HepG2 (cell line): ENCODE results near the gene MIDN. TPM values are rescaled to one million over a fixed set of nuclear protein-coding genes. Genes with fewer than 3 reads are reported as not detected.

Experiments
- ATAC-seq: fragments of 200-7000 bp; cut with Tn5 transposase; 3 replicates; pipeline ENCODE4 v1.9.1; 2020; ENCODE audit warnings: mild to moderate bottlenecking, moderate library complexity
- BruUV-seq: library from RNA; stranded (reverse); fragments of 400-500 nt; replicated peaks from 2 replicates; lab custom pipeline; 2021; lab: Mats Ljungman, UMichigan
- CTCF ChIA-PET: fragments of 300-600 bp; formaldehyde crosslinking; extraction: SDS; loops from one replicate; lab custom pipeline; 2021; ENCODE audit warnings: low total read pairs, inconsistent platforms, low intra/inter-chr PET ratio; lab: Yijun Ruan, JAX
- POLR2A ChIA-PET: fragments of 350-600 bp; sonication (Branson Sonifier 250); formaldehyde crosslinking; loops from one replicate; lab custom pipeline; 2020; ENCODE audit warnings: antibody characterized with exemption, inconsistent platforms; lab: Yijun Ruan, JAX
- DNase-seq: peaks from one replicate; pipeline ENCODE4 v3.0.0-alpha.2; 2015; ENCODE audit warnings: low spot score
- FAIRE-seq: peaks from 3 replicates; lab custom pipeline; 2011; peaks lifted over from hg19 to GRCh38; lab: Jason Lieb, UNC
- H2AFZ ChIP-seq: one replicate; pipeline ENCODE4 v1.6.1; 2011; ENCODE audit warnings: low read length, inconsistent platforms
- H3K27ac ChIP-seq: fragments of 300-600 bp; 3 replicates; pipeline ENCODE4 v1.8.0; 2011; ENCODE audit warnings: mixed run types, mild to moderate bottlenecking, mixed read lengths, low read length, inconsistent platforms; ENCODE audit not compliant: insufficient read depth; ENCODE audit errors: extremely low read length
- H3K27me3 ChIP-seq, 2 experiments: fragments of 200-600 bp in 1 of 2; 2 replicates in 1 of 2; 3 replicates in 1 of 2; pipeline versions ENCODE4 v1.6.0 to v1.8.0; 2011; ENCODE audit warnings: low read length in 2 of 2, mild to moderate bottlenecking in 2 of 2, moderate library complexity in 2 of 2, inconsistent platforms in 1 of 2; ENCODE audit not compliant: insufficient read depth in 2 of 2, control insufficient read depth in 1 of 2
- H3K36me3 ChIP-seq, 2 experiments: fragments of 200-600 bp in 1 of 2; replicated peaks in 1 of 2; 2 replicates in 1 of 2; 3 replicates in 1 of 2; pipeline versions ENCODE4 v1.5.1 to v1.8.0; 2011; ENCODE audit warnings: low read length in 2 of 2, inconsistent platforms in 1 of 2; ENCODE audit not compliant: insufficient read depth in 2 of 2, control insufficient read depth in 1 of 2
- H3K4me1 ChIP-seq: 2 replicates; pipeline ENCODE4 v1.5.1; 2012; ENCODE audit warnings: low read length, inconsistent platforms; ENCODE audit not compliant: insufficient read depth
- H3K4me2 ChIP-seq: 2 replicates; pipeline ENCODE4 v1.6.0; 2011; ENCODE audit warnings: low read depth, low read length, inconsistent platforms
- H3K4me3 ChIP-seq, 3 experiments: fragments of 200-600 bp in 1 of 3; sonication (generic), shearing (Covaris generic) in 1 of 3; replicated peaks in 1 of 3; 2 replicates each; pipeline ENCODE4 v1.5.1; 2011 to 2016; ENCODE audit warnings: low read length in 3 of 3, inconsistent platforms in 2 of 3, low read depth in 2 of 3, mild to moderate bottlenecking in 2 of 3, control low read depth in 1 of 3, mixed read lengths in 1 of 3; ENCODE audit not compliant: insufficient read depth in 1 of 3
- H3K79me2 ChIP-seq: one replicate; pipeline ENCODE4 v1.6.1; 2011; ENCODE audit warnings: low read length, inconsistent platforms; ENCODE audit not compliant: insufficient read depth
- H3K9ac ChIP-seq: 2 replicates; pipeline ENCODE4 v1.6.0; 2011; ENCODE audit warnings: mild to moderate bottlenecking, low read depth, low read length, inconsistent platforms; ENCODE audit not compliant: insufficient read depth
- H3K9me3 ChIP-seq: 2 replicates; pipeline ENCODE4 v1.5.1; 2012; ENCODE audit warnings: mild to moderate bottlenecking, low read length
- H4K20me1 ChIP-seq: 2 replicates; pipeline ENCODE4 v1.6.0; 2011; ENCODE audit warnings: inconsistent platforms, mild to moderate bottlenecking, low read length, moderate library complexity; ENCODE audit not compliant: insufficient read depth
- AGO2 ChIP-seq: fragments of 200-400 bp; formaldehyde crosslinking; optimal IDR thresholded peaks from 2 replicates; pipeline ENCODE3; 2017; ENCODE audit warnings: mild to moderate bottlenecking, low read depth, low read length, moderate library complexity
- FOXO4 ChIP-seq: sonication (generic); formaldehyde crosslinking; conservative IDR thresholded peaks from 2 replicates; pipeline ENCODE4 v1.8.1; 2023; ENCODE audit warnings: missing genetic modification reagents
- HNRNPLL ChIP-seq: fragments of 200-400 bp; formaldehyde crosslinking; IDR thresholded peaks from 2 replicates; pipeline ENCODE4 v1.6.1; 2017; ENCODE audit warnings: mild to moderate bottlenecking, low read depth, low read length; ENCODE audit not compliant: poor library complexity, severe bottlenecking
- POLR2AphosphoS2 ChIP-seq: IDR thresholded peaks from 2 replicates; pipeline ENCODE4 v1.6.1; 2011; ENCODE audit warnings: low read depth, low read length, improper control_type of control experiment
- RBFOX2 ChIP-seq: fragments of 200-400 bp; formaldehyde crosslinking; IDR thresholded peaks from 2 replicates; pipeline ENCODE4 v1.6.1; 2017; ENCODE audit warnings: low read depth, mild to moderate bottlenecking, low read length
- ZBTB33 ChIP-seq: sonication (generic); formaldehyde crosslinking; IDR thresholded peaks from 2 replicates; pipeline ENCODE4 v1.4.0; 2020; ENCODE audit warnings: missing genetic modification reagents
- WGBS: methylation state at CpG from one replicate; pipeline ENCODE4 v1.1.6; 2017; ENCODE audit warnings: low lambda C conversion rate; 5-methylcytosine and 5-hydroxymethylcytosine counted together
- in situ Hi-C: cut with HindIII; loops from 2 replicates; pipeline ENCODE4 v1.10.0; 2017; ENCODE audit warnings: low pct_unique_long_range_greater_than_20kb; ENCODE audit not compliant: extremely low pct_ligation_motif_present
- intact Hi-C: fragments of 100-400 bp; cut with micrococcal nuclease; formaldehyde crosslinking; loops from one replicate; pipeline ENCODE4 v1.10.0; 2022; ENCODE audit not compliant: unreplicated experiment
- polyA plus RNA-seq, 8 experiments: library from polyadenylated mRNA; depleted of rRNA in 3 of 8; stranded (reverse) in 7 of 8; unstranded in 1 of 8; fragments of >200 nt; fragmentation: Illumina TruSeq in 4 of 8; extraction: Trizol in 4 of 8; gene quantifications; 2 replicates each; pipeline versions ENCODE4 v1.2.1 to v1.2.3, GENCODE V29; 2011 to 2016; ENCODE audit warnings: low read depth in 4 of 8, missing spikeins in 1 of 8, mixed read lengths in 1 of 8; ENCODE audit not compliant: insufficient read depth in 1 of 8
- total RNA-seq, 5 experiments: library from RNA; depleted of rRNA; stranded (reverse); fragments of >200 nt; fragmentation: Illumina TruSeq; extraction: Trizol; gene quantifications; 2 replicates each; pipeline ENCODE4 v1.2.3, GENCODE V29; 2016; ENCODE audit warnings: low read depth in 1 of 5

Gene MIDN
- total and polyA plus RNA-seq, 2 of the 13 experiments (the other 11 are each of a cell fraction or from before 2014, with no cell fraction given) = 8.4 to 18.0 TPM

- POLR2A ChIA-PET = interaction anchor here (1.3 to 4.2 kb wide), 4 partner anchors 12 to 102 kb away, joined by 4 to 41 read pairs (median 12); no protein-coding TSS in a partner anchor
- H3K4me2 ChIP-seq = peak overlapping the region; percentile 100; the same call in 1 of the 2 replicates
- no peak overlapping the region for H2AFZ ChIP-seq
- H4K20me1 ChIP-seq = peaks cover 36% of the 10 kb centered on the region
- ATAC-seq (no peak), DNase-seq (no peak), FAIRE-seq (no peak)
- no peaks in the 10 kb centered on the region for H3K9me3 ChIP-seq
- in situ Hi-C loops = no loop called here
- CTCF ChIA-PET = no interaction called here
- H3K27ac ChIP-seq = no peak overlapping the region
- intact Hi-C loops = no loop called here
- H3K4me1 ChIP-seq = peaks cover 84% of the 10 kb centered on the region
- BruUV-seq = no TSS peak
- H3K79me2 ChIP-seq = peaks cover 35% of the 10 kb centered on the region
- H3K9ac ChIP-seq = no peak overlapping the region
- 93% methylated on average over 31 of the region's 37 CpGs for WGBS
- peak; percentile 24; the same call in 1 of the 2 replicates for TF ChIP-seq POLR2AphosphoS2
- TF ChIP-seq RBFOX2 = peak; percentile 77
- TF ChIP-seq HNRNPLL = peak; percentile 20
- TF ChIP-seq AGO2 = peak; percentile 89
- peak; percentile 42; the same call in 1 of the 2 replicates for TF ChIP-seq ZBTB33 (CRISPR knock-in tag)
- TF ChIP-seq FOXO4 (CRISPR knock-in tag) = no peak
- no peaks in the 10 kb centered on the region for H3K27me3 ChIP-seq
- peaks cover 19 to 46% of the 10 kb centered on the region in 2 experiments for H3K36me3 ChIP-seq
- peak overlapping the region in 1 of 3 experiments; percentile 83; a peak in 1 of 6 replicates for H3K4me3 ChIP-seq
Observed at GRCh38 chr19:1271528-1272422, 23.4 kb downstream of the MIDN start.
